ENCODE results near the gene TMEM235. TPM values are rescaled to one million over a fixed set of nuclear protein-coding genes. Genes with fewer than 3 reads are reported as not detected.

TMEM235 gene
- total and polyA plus RNA-seq, 2 experiments from 2014 or later = not detected

GRCh38 chr17:78223765-78224164, 7.7 kb upstream of the TMEM235 start:
- no peak for DNase-seq (ENCODE audit: low spot score)
- no peak for ATAC-seq
- no peaks in the 10 kb centered on the region for H3K9me2 ChIP-seq (ENCODE audit: insufficient read depth)
- peaks cover 12% of the 10 kb centered on the region; the same call in 1 of the 2 replicates for H3K79me2 ChIP-seq (replicated peaks; ENCODE audit: insufficient read depth)
- peaks cover 4% of the 10 kb centered on the region; the same call in 1 of the 2 replicates for H3K4me1 ChIP-seq (ENCODE audit: insufficient read depth)
- peaks cover 24% of the 10 kb centered on the region for H3K36me3 ChIP-seq (ENCODE audit: insufficient read depth)
- H3K4me3 Mint-ChIP-seq = no peak overlapping the region
- H4K20me1 ChIP-seq (replicated peaks; ENCODE audit: insufficient read depth) = no peaks in the 10 kb centered on the region; the same call in none of the 2 replicates
- no peaks in the 10 kb centered on the region for H3K27me3 ChIP-seq (ENCODE audit: insufficient read depth)
- H3K27ac Mint-ChIP-seq = no peak overlapping the region
- no peak overlapping the region for H3K27ac ChIP-seq (ENCODE audit: low read depth)
- H3K9me3 Mint-ChIP-seq = no peaks in the 10 kb centered on the region
- no peak overlapping the region for H3K4me2 ChIP-seq
- H3F3A ChIP-seq (replicated peaks; ENCODE audit: low read depth) = peaks cover 41% of the 10 kb centered on the region
- no peak overlapping the region for H2AFZ ChIP-seq
- no peak for TF ChIP-seq ZNF331 (CRISPR knock-in tag; IDR thresholded peaks at IDR 0.05; ENCODE audit: low read depth)
- TF ChIP-seq POLR2AphosphoS5 (IDR thresholded peaks at IDR 0.05; ENCODE audit: low read depth) = no peak
- TF ChIP-seq JUNB (IDR thresholded peaks at IDR 0.05; ENCODE audit: unreplicated experiment) = no peak
- no peak for TF ChIP-seq CTCF (conservative IDR thresholded peaks at IDR 0.05; ENCODE audit: low read depth in 2 of 2)
- no peak for TF ChIP-seq ZNF114 (CRISPR knock-in tag; IDR thresholded peaks at IDR 0.05)
- TF ChIP-seq ZNF462 (CRISPR knock-in tag; IDR thresholded peaks at IDR 0.05) = no peak
- TF ChIP-seq EZH2phosphoT487 (IDR thresholded peaks at IDR 0.05; ENCODE audit: unreplicated experiment) = no peak
- no peak for TF ChIP-seq EZH2 (IDR thresholded peaks at IDR 0.05; ENCODE audit: low read depth, unreplicated experiment)
- TF ChIP-seq STAT1 (IDR thresholded peaks at IDR 0.05; ENCODE audit: unreplicated experiment) = no peak
- no peak for TF ChIP-seq NANOG (IDR thresholded peaks at IDR 0.05; ENCODE audit: borderline replicate concordance)
- no peak for TF ChIP-seq CREB1 (CRISPR knock-in tag; IDR thresholded peaks at IDR 0.05; ENCODE audit: low read depth)
- no peak for TF ChIP-seq REST (IDR thresholded peaks at IDR 0.05; ENCODE audit: unreplicated experiment)
- no peak for TF ChIP-seq ETS1 (IDR thresholded peaks at IDR 0.05)
- H3K36me3 Mint-ChIP-seq (ENCODE audit: low read depth) = peaks cover 54% of the 10 kb centered on the region
- no peak overlapping the region for H3K4me3 ChIP-seq
- H3K4me1 Mint-ChIP-seq = peaks cover 16% of the 10 kb centered on the region
- peaks cover 8% of the 10 kb centered on the region for H3K27me3 Mint-ChIP-seq (ENCODE audit: insufficient read depth, low read depth, poor library complexity)
